IMR-90 (cell line): Measurements from ENCODE around the gene IKZF3. TPM values are rescaled to one million over a fixed set of nuclear protein-coding genes. Genes with fewer than 3 reads are reported as not detected.

ENCODE experiments used
- ATAC-seq: fragments of 200-7000 bp; cut with Tn5 transposase; 2 replicates; pipeline ENCODE4 v1.9.1; 2020; ENCODE audit warnings: low read depth, mild to moderate bottlenecking, moderate library complexity
- BruUV-seq: library from RNA; stranded (reverse); fragments of 400-500 nt; replicated peaks from 2 replicates; lab custom pipeline; 2021; lab: Mats Ljungman, UMichigan
- CTCF ChIA-PET: fragments of 300-600 bp; formaldehyde crosslinking; extraction: SDS; loops from one replicate; lab custom pipeline; 2021; ENCODE audit warnings: antibody characterized with exemption; lab: Yijun Ruan, JAX
- POLR2A ChIA-PET: fragments of 300-600 bp; sonication (Branson Sonifier 250); formaldehyde crosslinking; loops from one replicate; lab custom pipeline; 2022; ENCODE audit warnings: antibody characterized with exemption; ENCODE audit not compliant: unreplicated experiment; lab: Charles Lee
- DNase-seq: peaks from one replicate; pipeline ENCODE4 v3.0.0; 2013
- H2AFZ ChIP-seq: replicated peaks from 2 replicates; pipeline ENCODE3; 2013; ENCODE audit warnings: low read length, mild to moderate bottlenecking; ENCODE audit not compliant: poor library complexity
- H2AK5ac ChIP-seq: 2 replicates; pipeline ENCODE4 v1.6.1; 2013; ENCODE audit warnings: low read depth, low read length, inconsistent platforms
- H2AK9ac ChIP-seq: replicated peaks from 2 replicates; pipeline ENCODE3; 2013; ENCODE audit warnings: mild to moderate bottlenecking, low read depth, low read length, moderate library complexity; ENCODE audit not compliant: poor library complexity
- H2BK120ac ChIP-seq: 2 replicates; pipeline ENCODE4 v1.6.1; 2013; ENCODE audit warnings: low read depth, low read length, inconsistent platforms
- H2BK15ac ChIP-seq: 3 replicates; pipeline ENCODE4 v1.6.1; 2013; ENCODE audit warnings: low read depth, low read length, inconsistent platforms
- H2BK20ac ChIP-seq: 2 replicates; pipeline ENCODE4 v1.6.1; 2013; ENCODE audit warnings: low read depth, mild to moderate bottlenecking, inconsistent platforms, low read length, moderate library complexity
- H2BK5ac ChIP-seq: 2 replicates; pipeline ENCODE4 v1.6.1; 2013; ENCODE audit warnings: mild to moderate bottlenecking, low read depth, low read length, inconsistent platforms; ENCODE audit not compliant: poor library complexity, severe bottlenecking
- H3K14ac ChIP-seq: replicated peaks from 2 replicates; pipeline ENCODE4 v1.6.1; 2013; ENCODE audit warnings: low read depth, low read length, inconsistent platforms
- H3K18ac ChIP-seq: 2 replicates; pipeline ENCODE4 v1.6.1; 2013; ENCODE audit warnings: low read depth, low read length, control low read depth
- H3K23ac ChIP-seq: 2 replicates; pipeline ENCODE4 v1.6.1; 2013; ENCODE audit warnings: low read depth, low read length, inconsistent platforms
- H3K27ac ChIP-seq: 2 replicates; pipeline ENCODE4 v1.5.1; 2013; ENCODE audit warnings: mild to moderate bottlenecking, control low read depth, low read length; ENCODE audit not compliant: insufficient read depth
- H3K27me3 ChIP-seq: 2 replicates; pipeline ENCODE4 v1.6.1; 2013; ENCODE audit warnings: low read length; ENCODE audit not compliant: control insufficient read depth, insufficient read depth
- H3K36me3 ChIP-seq: 2 replicates; pipeline ENCODE4 v1.6.1; 2013; ENCODE audit warnings: low read length, mixed read lengths; ENCODE audit not compliant: control insufficient read depth, insufficient read depth
- H3K4ac ChIP-seq: 2 replicates; pipeline ENCODE4 v1.6.1; 2013; ENCODE audit warnings: low read depth, low read length, inconsistent platforms
- H3K4me1 ChIP-seq: 2 replicates; pipeline ENCODE4 v1.6.1; 2013; ENCODE audit warnings: low read length, mixed read lengths; ENCODE audit not compliant: control insufficient read depth, insufficient read depth
- H3K4me2 ChIP-seq: 2 replicates; pipeline ENCODE4 v1.6.1; 2013; ENCODE audit warnings: low read depth, mild to moderate bottlenecking, control low read depth, low read length, moderate library complexity
- H3K4me3 ChIP-seq: 2 replicates; pipeline ENCODE4 v1.5.1; 2013; ENCODE audit warnings: low read depth, mild to moderate bottlenecking, control low read depth, low read length, moderate library complexity; ENCODE audit not compliant: insufficient read depth
- H3K56ac ChIP-seq: 2 replicates; pipeline ENCODE4 v1.6.1; 2013; ENCODE audit warnings: low read length, inconsistent platforms; ENCODE audit not compliant: insufficient read depth; ENCODE audit errors: extremely low read depth
- H3K79me1 ChIP-seq, 2 experiments: 2 replicates each; pipeline ENCODE4 v1.6.1; 2013; ENCODE audit warnings: low read length in 2 of 2, inconsistent platforms in 1 of 2, low read depth in 1 of 2
- H3K9ac ChIP-seq: 2 replicates; pipeline ENCODE4 v1.6.1; 2013; ENCODE audit warnings: low read depth, low read length, control low read depth
- H3K9me1 ChIP-seq: 2 replicates; pipeline ENCODE4 v1.6.1; 2013; ENCODE audit warnings: low read length, inconsistent platforms; ENCODE audit not compliant: insufficient read depth
- H3K9me3 ChIP-seq: 2 replicates; pipeline ENCODE4 v1.6.1; 2013; ENCODE audit warnings: low read length; ENCODE audit not compliant: control insufficient read depth, insufficient read depth
- H4K20me1 ChIP-seq: 2 replicates; pipeline ENCODE4 v1.6.1; 2013; ENCODE audit warnings: low read length, inconsistent platforms; ENCODE audit not compliant: insufficient read depth
- H4K5ac ChIP-seq: 2 replicates; pipeline ENCODE4 v1.6.1; 2013; ENCODE audit warnings: mild to moderate bottlenecking, low read depth, low read length, control low read depth
- H4K8ac ChIP-seq, 2 experiments: 2 replicates each; pipeline ENCODE4 v1.6.1; 2013; ENCODE audit warnings: low read depth in 2 of 2, low read length in 2 of 2, control low read depth in 1 of 2, inconsistent platforms in 1 of 2
- H4K91ac ChIP-seq: 2 replicates; pipeline ENCODE4 v1.6.1; 2013; ENCODE audit warnings: low read depth, low read length, inconsistent platforms; ENCODE audit not compliant: insufficient read depth
- MAZ ChIP-seq: IDR thresholded peaks from 2 replicates; pipeline ENCODE4 v1.6.1; 2012; ENCODE audit warnings: low read depth, mild to moderate bottlenecking, low read length, improper control_type of control experiment, moderate library complexity, borderline replicate concordance
- RAD21 ChIP-seq: IDR thresholded peaks from 2 replicates; pipeline ENCODE4 v1.6.1; 2012; ENCODE audit warnings: low read length, improper control_type of control experiment
- WGBS, 2 experiments: methylation state at CpG; one replicate each; pipeline versions ENCODE4 v1.1.5 to v1.1.7; 2013; ENCODE audit warnings: missing lambda C conversion rate in 2 of 2; ENCODE audit not compliant: insufficient read length in 1 of 2; ENCODE audit errors: extremely low coverage in 2 of 2; 5-methylcytosine and 5-hydroxymethylcytosine counted together
- dilution Hi-C: fragments of 300-500 bp; cut with HindIII; formaldehyde crosslinking; loops from one replicate; pipeline ENCODE4 v1.14.3; 2018; ENCODE audit warnings: low sequenced_read_pairs; ENCODE audit not compliant: unreplicated experiment
- in situ Hi-C: fragments of 300-500 bp; cut with MboI; formaldehyde crosslinking; loops from 3 replicates; pipeline ENCODE4 v1.14.3; 2019; ENCODE audit warnings: low sequenced_read_pairs, inconsistent platforms, mixed read lengths
- intact Hi-C: fragments of 100-400 bp; cut with micrococcal nuclease; formaldehyde crosslinking; loops from 2 replicates; pipeline ENCODE4 v1.10.0; 2022
- polyA plus RNA-seq, 3 experiments: library from polyadenylated mRNA; depleted of rRNA; stranded (reverse); fragments of >200 nt; gene quantifications; 2 replicates each; pipeline ENCODE4 v1.2.3, GENCODE V29; 2012; ENCODE audit warnings: low replicate concordance in 1 of 3
- total RNA-seq: library from RNA; depleted of rRNA; stranded (reverse); fragments of >200 nt; gene quantifications from 2 replicates; pipeline ENCODE4 v1.2.3, GENCODE V29; 2012
- TF ChIP-seq, protein P1 (sequence below): fragments of 150-350 bp; IDR thresholded peaks from 2 replicates; pipeline ENCODE4 v1.6.1; 2017; ENCODE audit warnings: mild to moderate bottlenecking, antibody characterized with exemption, low read length, low read depth
- TF ChIP-seq, protein P2 (sequence below): conservative IDR thresholded peaks from 2 replicates; pipeline ENCODE4 v1.5.1; 2012; ENCODE audit warnings: mild to moderate bottlenecking, low read depth, low read length, improper control_type of control experiment

The IKZF3 gene
- total and polyA plus RNA-seq, 2 of the 4 experiments (the other 2 are of a cell fraction) = not detected

DNA sequence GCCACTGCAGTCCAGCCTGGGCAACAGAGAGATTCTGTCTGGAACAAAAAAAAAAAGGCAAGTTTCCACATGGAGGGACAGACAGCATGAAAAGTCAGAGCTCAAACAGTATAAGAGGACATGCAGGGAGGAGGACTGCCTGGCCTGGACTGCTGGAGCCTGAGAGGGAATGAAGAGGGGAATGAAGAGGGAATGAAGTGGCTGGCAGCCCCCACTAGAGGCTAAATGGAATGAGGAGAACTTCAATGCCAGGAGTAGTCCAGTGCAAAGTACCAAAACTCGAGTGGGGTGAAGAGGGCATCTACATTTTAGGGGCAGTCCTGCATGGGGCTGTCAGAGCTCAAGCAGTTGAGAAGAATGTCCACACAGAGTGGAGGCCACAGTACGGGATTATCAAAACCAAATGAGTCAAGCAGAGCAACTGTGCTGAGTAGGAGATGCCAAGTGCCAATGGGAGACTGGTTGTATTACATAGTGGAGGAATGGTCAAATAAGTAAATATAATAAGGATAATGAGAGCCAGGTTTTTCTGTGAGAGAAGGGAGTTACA lies 22.9 kb downstream of the IKZF3 start:
- H3K79me1 ChIP-seq = no peaks in the 10 kb centered on the region
- H3K9me1 ChIP-seq = no peaks in the 10 kb centered on the region
- no peak overlapping the region for H2AK5ac ChIP-seq
- H4K5ac ChIP-seq = no peak overlapping the region
- in situ Hi-C loops (no loop called here), intact Hi-C loops (no loop called here), dilution Hi-C loops (no loop called here)
- no peak overlapping the region for H3K4me2 ChIP-seq
- H3K4me3 ChIP-seq = no peak overlapping the region
- no peak overlapping the region for H3K27ac ChIP-seq
- no peak overlapping the region for H3K18ac ChIP-seq
- no peak overlapping the region for H3K9ac ChIP-seq
- H3K23ac ChIP-seq = no peak overlapping the region
- no peak overlapping the region for H3K14ac ChIP-seq
- H2BK120ac ChIP-seq = no peak overlapping the region
- no peak overlapping the region for H2BK5ac ChIP-seq
- no peak overlapping the region for H3K56ac ChIP-seq
- no peaks in the 10 kb centered on the region for H3K36me3 ChIP-seq
- H3K9me3 ChIP-seq = peaks cover 2% of the 10 kb centered on the region; the same call in 1 of the 2 replicates
- H3K4ac ChIP-seq = no peak overlapping the region
- ATAC-seq (no peak), DNase-seq (no peak)
- H3K4me1 ChIP-seq = no peaks in the 10 kb centered on the region
- peaks cover 29% of the 10 kb centered on the region for H3K27me3 ChIP-seq
- no peak overlapping the region for H4K8ac ChIP-seq
- CTCF ChIA-PET = no interaction called here
- H2AFZ ChIP-seq = no peak overlapping the region
- TF ChIP-seq, protein P1, sequence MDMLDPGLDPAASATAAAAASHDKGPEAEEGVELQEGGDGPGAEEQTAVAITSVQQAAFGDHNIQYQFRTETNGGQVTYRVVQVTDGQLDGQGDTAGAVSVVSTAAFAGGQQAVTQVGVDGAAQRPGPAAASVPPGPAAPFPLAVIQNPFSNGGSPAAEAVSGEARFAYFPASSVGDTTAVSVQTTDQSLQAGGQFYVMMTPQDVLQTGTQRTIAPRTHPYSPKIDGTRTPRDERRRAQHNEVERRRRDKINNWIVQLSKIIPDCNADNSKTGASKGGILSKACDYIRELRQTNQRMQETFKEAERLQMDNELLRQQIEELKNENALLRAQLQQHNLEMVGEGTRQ = no peak
- no peak for TF ChIP-seq MAZ
- no peak for TF ChIP-seq RAD21
- TF ChIP-seq, protein P2, sequence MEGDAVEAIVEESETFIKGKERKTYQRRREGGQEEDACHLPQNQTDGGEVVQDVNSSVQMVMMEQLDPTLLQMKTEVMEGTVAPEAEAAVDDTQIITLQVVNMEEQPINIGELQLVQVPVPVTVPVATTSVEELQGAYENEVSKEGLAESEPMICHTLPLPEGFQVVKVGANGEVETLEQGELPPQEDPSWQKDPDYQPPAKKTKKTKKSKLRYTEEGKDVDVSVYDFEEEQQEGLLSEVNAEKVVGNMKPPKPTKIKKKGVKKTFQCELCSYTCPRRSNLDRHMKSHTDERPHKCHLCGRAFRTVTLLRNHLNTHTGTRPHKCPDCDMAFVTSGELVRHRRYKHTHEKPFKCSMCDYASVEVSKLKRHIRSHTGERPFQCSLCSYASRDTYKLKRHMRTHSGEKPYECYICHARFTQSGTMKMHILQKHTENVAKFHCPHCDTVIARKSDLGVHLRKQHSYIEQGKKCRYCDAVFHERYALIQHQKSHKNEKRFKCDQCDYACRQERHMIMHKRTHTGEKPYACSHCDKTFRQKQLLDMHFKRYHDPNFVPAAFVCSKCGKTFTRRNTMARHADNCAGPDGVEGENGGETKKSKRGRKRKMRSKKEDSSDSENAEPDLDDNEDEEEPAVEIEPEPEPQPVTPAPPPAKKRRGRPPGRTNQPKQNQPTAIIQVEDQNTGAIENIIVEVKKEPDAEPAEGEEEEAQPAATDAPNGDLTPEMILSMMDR = no peak
- 50% methylated on average over 2 of the region's 2 CpGs; no CpG with 5 or more reads in 1 of the 2 experiments for WGBS, 2 experiments
- no peak overlapping the region for H2BK20ac ChIP-seq
- H4K20me1 ChIP-seq = no peaks in the 10 kb centered on the region
- POLR2A ChIA-PET = no interaction called here
- no peak overlapping the region for H2BK15ac ChIP-seq
- no TSS peak for BruUV-seq
- H2AK9ac ChIP-seq = no peak overlapping the region
- H4K91ac ChIP-seq = no peak overlapping the region
